GM23248 (cell line): ENCODE results near the gene BCAS4.

ENCODE experiments used
- EZH2 ChIP-seq: fragments of 200-600 bp; sonication (generic); IDR thresholded peaks from 2 replicates; pipeline ENCODE4 v1.6.1; 2018; ENCODE audit warnings: antibody characterized with exemption, mild to moderate bottlenecking; ENCODE audit not compliant: insufficient read depth, poor library complexity, severe bottlenecking
- EZH2phosphoT487 ChIP-seq: fragments of 200-600 bp; sonication (generic); IDR thresholded peaks from 2 replicates; pipeline ENCODE4 v1.6.1; 2018; ENCODE audit warnings: antibody characterized with exemption, moderate library complexity, mild to moderate bottlenecking, low read depth; ENCODE audit not compliant: insufficient read depth

GRCh38 chr20:50776122-50776817, 18.6 kb upstream of the BCAS4 start:
- TF ChIP-seq EZH2 (no peak), EZH2phosphoT487 (no peak)
